IMR-90 (cell line): ENCODE measurements around the gene CETN2. TPM values are rescaled to one million over a fixed set of nuclear protein-coding genes. Genes with fewer than 3 reads are reported as not detected.
A peak's percentile ranks its signal among the peaks of the same experiment; 100 is the strongest.

ENCODE experiments used
- FOS ChIP-seq: fragments of 150-350 bp; IDR thresholded peaks from 2 replicates; pipeline ENCODE4 v1.6.1; 2016; ENCODE audit warnings: low read depth, low read length
- MAZ ChIP-seq: IDR thresholded peaks from 2 replicates; pipeline ENCODE4 v1.6.1; 2012; ENCODE audit warnings: low read depth, mild to moderate bottlenecking, low read length, improper control_type of control experiment, moderate library complexity, borderline replicate concordance
- RCOR1 ChIP-seq: IDR thresholded peaks from 2 replicates; pipeline ENCODE4 v1.6.1; 2012; ENCODE audit warnings: mild to moderate bottlenecking, low read length, improper control_type of control experiment; ENCODE audit not compliant: insufficient replicate concordance
- polyA plus RNA-seq, 3 experiments: library from polyadenylated mRNA; depleted of rRNA; stranded (reverse); fragments of >200 nt; gene quantifications; 2 replicates each; pipeline ENCODE4 v1.2.3, GENCODE V29; 2012; ENCODE audit warnings: low replicate concordance in 1 of 3
- total RNA-seq: library from RNA; depleted of rRNA; stranded (reverse); fragments of >200 nt; gene quantifications from 2 replicates; pipeline ENCODE4 v1.2.3, GENCODE V29; 2012

CETN2 gene
- total and polyA plus RNA-seq, 2 of the 4 experiments (the other 2 are of a cell fraction), result 15.8 to 34.0 TPM

DNA sequence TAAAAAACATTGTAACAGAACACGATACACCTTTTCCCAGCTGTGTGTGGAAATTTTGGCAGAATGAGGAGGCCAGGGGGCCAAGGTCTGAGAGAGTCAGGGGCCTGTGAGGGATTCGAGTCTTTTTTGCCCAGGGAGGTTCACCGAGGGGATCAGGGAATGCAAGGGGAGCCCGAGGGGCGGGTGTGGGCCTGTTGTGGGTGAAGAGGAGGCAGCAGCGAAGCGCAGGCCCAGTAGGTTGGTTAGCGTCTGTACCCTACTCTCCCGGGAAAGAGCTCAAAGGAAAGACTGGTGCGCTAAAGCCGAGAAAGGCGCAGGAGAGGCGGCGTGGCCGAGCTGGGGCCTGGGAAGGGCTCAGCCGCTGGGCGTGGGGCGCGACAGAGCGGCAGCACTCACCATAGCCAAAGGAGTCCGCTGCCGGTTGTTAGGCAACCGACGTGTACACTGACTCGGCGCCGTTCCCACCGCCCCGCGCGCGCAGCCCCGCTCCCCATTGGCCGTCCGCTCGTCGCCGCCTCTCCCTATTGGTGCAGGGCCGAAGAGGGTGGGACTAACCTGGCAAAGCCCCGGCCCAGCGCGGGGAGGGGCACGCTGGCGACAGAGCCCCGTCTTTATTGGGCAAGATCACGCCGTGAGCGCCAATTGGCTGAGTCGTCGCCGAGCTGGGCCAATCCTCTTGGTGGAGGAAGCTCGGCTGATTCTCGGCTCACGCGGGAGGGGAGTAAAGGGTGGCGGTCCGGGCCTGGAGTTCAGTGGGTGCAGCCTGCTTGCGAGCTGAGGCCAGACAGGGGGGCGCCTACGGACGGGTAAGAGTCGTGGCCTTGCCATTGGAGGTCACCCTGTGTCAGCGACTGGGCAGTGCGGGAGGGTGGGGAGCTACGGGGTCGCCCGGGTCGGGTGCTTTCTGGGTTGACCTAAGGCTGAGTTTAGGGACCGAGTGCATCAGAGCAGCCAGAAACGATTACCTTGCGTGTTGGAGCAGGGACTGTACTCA lies at the start of gene CETN2, which contains the start of gene NSDHL (continued):
- TF ChIP-seq FOS (no peak), RCOR1 (no peak), MAZ (peak; percentile 69; the same call in 1 of the 2 replicates)
